ENCODE results near the gene XPOT.

Gene XPOT

DNA sequence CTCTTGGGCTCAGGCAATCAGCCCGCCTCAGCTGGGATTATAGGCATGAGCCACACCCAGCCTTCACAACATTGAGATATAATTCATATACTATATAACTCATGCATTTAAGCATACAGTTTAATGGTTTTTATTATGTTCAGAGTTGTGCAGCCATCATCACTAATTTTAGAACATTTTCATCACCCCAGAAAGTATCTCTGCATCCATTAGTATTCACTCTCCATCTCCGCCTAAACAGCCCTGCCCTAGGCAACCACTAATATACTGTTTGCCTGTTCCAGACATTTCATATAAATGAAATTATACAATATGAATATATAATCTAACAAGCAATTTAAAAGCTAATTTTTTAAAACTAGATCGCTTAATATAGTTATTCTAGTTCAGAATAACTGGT is 82.5 kb downstream of the XPOT start:
- H3K27ac ChIP-seq: no peak overlapping the region
- TF ChIP-seq ZFX (IDR thresholded peaks at IDR 0.05; ENCODE audit: borderline replicate concordance): no peak
- TF ChIP-seq, protein P1, sequence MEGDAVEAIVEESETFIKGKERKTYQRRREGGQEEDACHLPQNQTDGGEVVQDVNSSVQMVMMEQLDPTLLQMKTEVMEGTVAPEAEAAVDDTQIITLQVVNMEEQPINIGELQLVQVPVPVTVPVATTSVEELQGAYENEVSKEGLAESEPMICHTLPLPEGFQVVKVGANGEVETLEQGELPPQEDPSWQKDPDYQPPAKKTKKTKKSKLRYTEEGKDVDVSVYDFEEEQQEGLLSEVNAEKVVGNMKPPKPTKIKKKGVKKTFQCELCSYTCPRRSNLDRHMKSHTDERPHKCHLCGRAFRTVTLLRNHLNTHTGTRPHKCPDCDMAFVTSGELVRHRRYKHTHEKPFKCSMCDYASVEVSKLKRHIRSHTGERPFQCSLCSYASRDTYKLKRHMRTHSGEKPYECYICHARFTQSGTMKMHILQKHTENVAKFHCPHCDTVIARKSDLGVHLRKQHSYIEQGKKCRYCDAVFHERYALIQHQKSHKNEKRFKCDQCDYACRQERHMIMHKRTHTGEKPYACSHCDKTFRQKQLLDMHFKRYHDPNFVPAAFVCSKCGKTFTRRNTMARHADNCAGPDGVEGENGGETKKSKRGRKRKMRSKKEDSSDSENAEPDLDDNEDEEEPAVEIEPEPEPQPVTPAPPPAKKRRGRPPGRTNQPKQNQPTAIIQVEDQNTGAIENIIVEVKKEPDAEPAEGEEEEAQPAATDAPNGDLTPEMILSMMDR (IDR thresholded peaks at IDR 0.05): no peak

DNA sequence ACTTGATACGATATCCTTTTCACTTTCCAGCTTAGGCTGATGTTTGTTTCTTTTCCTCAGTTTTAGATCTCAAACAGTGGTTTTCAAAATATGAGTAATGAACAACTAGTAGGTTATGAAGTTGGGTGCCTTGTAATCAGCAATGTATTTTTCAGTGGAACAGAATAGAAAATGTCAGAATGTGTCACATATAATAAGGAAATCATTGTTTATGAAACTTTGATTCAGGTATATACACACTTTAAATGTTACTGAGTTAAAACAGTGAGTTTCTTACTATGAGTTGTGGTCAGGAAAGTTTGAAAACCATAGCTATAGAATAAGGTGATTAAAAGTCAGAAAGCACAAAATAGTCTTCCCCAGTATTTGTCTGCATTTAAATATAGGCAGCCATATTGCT is 87.5 kb downstream of the XPOT start:
- TF ChIP-seq, protein P1 (IDR thresholded peaks at IDR 0.05): no peak
- TF ChIP-seq ZFX (IDR thresholded peaks at IDR 0.05; ENCODE audit: borderline replicate concordance): no peak
- H3K27ac ChIP-seq: no peak overlapping the region

DNA sequence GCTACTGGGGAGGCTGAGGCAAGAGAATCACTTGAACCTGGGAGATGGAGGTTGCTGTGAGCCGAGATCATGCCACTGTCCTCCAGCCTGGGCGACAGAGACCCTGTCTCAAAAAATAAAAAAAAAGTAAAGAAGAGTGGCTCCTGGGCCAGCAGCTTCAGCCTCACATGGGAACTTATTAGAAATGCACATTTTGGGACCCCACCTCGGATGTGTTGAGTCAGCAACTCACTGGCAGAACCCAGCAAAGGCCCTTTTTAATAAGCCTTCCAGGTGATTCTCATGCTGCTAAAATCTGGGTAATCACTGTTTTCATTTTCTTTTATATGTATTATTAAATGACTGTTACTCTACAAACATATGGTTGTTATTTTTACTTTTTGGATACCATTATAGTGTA is 89.3 kb downstream of the XPOT start:
- TF ChIP-seq ZFX (IDR thresholded peaks at IDR 0.05; ENCODE audit: borderline replicate concordance): no peak
- TF ChIP-seq, protein P1 (IDR thresholded peaks at IDR 0.05): no peak

DNA sequence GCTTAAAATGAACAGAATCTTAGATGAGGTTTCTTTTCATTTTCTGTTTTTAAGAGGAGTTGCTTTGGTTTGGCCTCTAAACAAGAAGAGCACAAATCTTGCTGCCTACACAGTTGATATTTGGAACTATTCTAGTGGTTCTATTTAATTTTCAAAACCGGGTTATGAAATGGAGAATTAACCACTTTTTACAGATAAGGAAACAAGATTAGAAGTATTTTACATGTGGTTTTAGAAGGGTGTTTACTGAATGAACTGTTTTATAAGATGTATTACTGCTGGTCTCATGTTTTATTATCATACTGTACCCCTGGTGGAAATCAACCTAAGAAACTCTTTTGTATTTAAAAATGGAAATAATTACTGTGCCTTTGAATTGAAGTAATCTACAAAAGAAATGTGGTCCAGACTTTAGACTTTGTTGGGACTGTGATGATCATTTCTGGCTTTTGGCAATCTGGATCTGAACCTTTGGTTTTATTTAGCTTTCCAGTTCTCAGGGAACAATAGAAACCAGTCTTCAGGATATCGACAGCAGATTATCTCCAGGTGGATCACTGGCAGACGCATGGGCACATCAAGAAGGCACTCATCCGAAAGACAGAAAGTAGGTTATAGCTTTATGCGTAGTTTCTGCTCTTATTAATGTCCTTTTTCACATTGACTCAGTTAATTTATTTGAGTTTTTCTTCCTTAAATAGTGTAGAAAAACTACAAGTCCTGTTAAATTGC is 91.0 kb downstream of the XPOT start:
- TF ChIP-seq ZFX (IDR thresholded peaks at IDR 0.05; ENCODE audit: borderline replicate concordance): no peak
- TF ChIP-seq, protein P1 (IDR thresholded peaks at IDR 0.05): no peak
- H3K27ac ChIP-seq: no peak overlapping the region

More for the DNA sequence above, 89.3 kb downstream of the XPOT start:
- no peak overlapping the region for H3K27ac ChIP-seq

DNA sequence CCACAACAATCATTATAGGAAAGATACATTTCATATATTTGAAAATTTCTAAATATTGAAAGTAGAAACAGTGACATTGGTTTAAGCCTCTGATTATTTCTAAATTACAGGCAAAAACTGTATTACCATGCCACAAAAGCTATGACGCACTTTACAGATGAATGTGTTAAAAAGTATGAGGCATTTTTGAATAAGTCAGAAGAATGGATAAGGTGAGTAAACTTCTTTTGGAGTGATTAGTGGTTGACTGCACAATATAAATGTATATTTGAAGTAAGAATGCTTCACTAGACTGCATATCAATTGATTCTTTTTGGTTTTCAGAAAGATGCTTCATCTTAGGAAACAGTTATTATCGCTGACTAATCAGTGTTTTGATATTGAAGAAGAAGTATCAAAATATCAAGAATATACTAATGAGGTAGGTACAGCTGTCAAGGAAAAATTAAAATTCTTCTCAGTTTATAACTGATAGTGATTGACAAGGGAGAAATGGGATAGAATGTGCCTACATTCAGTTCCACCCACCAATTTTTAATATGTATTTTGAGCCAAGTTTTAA is 92.7 kb downstream of the XPOT start:
- TF ChIP-seq, protein P1 (IDR thresholded peaks at IDR 0.05): no peak
- no peak for TF ChIP-seq ZFX (IDR thresholded peaks at IDR 0.05; ENCODE audit: borderline replicate concordance)
- no peak overlapping the region for H3K27ac ChIP-seq

DNA sequence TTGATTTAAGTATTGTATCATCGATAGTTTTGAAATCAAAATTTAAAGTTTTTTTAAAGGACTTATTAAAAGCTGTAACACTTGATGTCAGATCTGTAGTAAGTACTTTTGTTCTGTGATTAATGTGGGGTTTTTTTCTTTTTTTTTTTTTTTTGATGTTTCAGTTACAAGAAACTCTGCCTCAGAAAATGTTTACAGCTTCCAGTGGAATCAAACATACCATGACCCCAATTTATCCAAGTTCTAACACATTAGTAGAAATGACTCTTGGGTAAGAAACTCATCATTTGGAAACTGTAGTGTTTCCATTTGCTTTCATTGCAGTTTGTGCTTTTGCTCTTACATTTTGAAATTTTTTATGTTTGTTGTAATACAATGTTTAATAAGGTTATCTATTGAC is 93.3 kb downstream of the XPOT start:
- TF ChIP-seq, protein P1 (IDR thresholded peaks at IDR 0.05): no peak
- TF ChIP-seq ZFX (IDR thresholded peaks at IDR 0.05; ENCODE audit: borderline replicate concordance): no peak
- no peak overlapping the region for H3K27ac ChIP-seq

DNA sequence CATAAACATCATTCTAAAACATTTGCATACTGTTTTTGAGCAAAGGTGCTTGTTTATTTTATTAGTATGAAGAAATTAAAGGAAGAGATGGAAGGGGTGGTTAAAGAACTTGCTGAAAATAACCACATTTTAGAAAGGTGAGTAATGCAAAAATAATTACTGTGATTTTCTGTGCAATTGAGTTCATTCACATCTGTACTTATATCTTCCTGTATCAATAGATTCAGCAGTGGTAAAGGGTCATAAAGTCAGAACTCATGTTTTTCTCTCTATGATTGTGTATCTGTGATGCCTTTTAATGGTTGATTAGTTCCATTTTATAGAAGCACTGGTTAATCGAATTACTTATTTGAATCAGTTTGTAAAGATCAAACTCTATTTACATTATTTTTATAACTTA is 93.7 kb downstream of the XPOT start:
- TF ChIP-seq, protein P1 (IDR thresholded peaks at IDR 0.05): no peak
- TF ChIP-seq ZFX (IDR thresholded peaks at IDR 0.05; ENCODE audit: borderline replicate concordance): no peak
- H3K27ac ChIP-seq: no peak overlapping the region
